WTC11 (cell line): ENCODE results near the gene VWA5B1. TPM values are rescaled to one million over a fixed set of nuclear protein-coding genes. Genes with fewer than 3 reads are reported as not detected.

Source experiments
- ATAC-seq: fragments of 200-7000 bp; cut with Tn5 transposase; 2 replicates; pipeline ENCODE4 v1.10.0; 2021; ENCODE audit warnings: mild to moderate bottlenecking, moderate library complexity
- CTCF ChIA-PET: fragments of 300-600 bp; sonication (Branson Sonifier 250); formaldehyde crosslinking; loops from one replicate; lab custom pipeline; 2021; ENCODE audit warnings: antibody characterized with exemption; lab: Charles Lee
- POLR2A ChIA-PET: fragments of 350-600 bp; sonication (Branson Sonifier 250); formaldehyde crosslinking; loops from one replicate; lab custom pipeline; 2021; ENCODE audit warnings: antibody characterized with exemption; lab: Charles Lee
- DNase-seq: peaks from one replicate; pipeline ENCODE4 v3.0.0; 2021; ENCODE audit warnings: low spot score
- H3K27ac Mint-ChIP-seq: 2 replicates; pipeline ENCODE4 v1.8.0; 2021; ENCODE audit warnings: mixed read lengths
- H3K27me3 Mint-ChIP-seq: 2 replicates; pipeline ENCODE4 v1.8.0; 2021; ENCODE audit warnings: low read depth, mild to moderate bottlenecking, moderate library complexity, mixed read lengths
- H3K36me3 Mint-ChIP-seq: 2 replicates; pipeline ENCODE4 v1.8.0; 2021; ENCODE audit warnings: mixed read lengths
- H3K4me1 Mint-ChIP-seq: 2 replicates; pipeline ENCODE4 v1.8.0; 2022; ENCODE audit warnings: mixed read lengths
- H3K4me3 Mint-ChIP-seq: 2 replicates; pipeline ENCODE4 v1.8.0; 2021; ENCODE audit warnings: mild to moderate bottlenecking, moderate library complexity, mixed read lengths
- H3K9me3 Mint-ChIP-seq: 2 replicates; pipeline ENCODE4 v1.8.0; 2021; ENCODE audit warnings: mixed read lengths
- ATF3 ChIP-seq: sonication (generic); formaldehyde crosslinking; conservative IDR thresholded peaks from 2 replicates; pipeline ENCODE4 v1.8.1; 2022; ENCODE audit warnings: mild to moderate bottlenecking, missing genetic modification reagents
- E2F1 ChIP-seq: sonication (generic); formaldehyde crosslinking; IDR thresholded peaks from 2 replicates; pipeline ENCODE4 v1.8.0; 2022; ENCODE audit warnings: mild to moderate bottlenecking, missing genetic modification reagents
- ELF4 ChIP-seq: sonication (generic); formaldehyde crosslinking; IDR thresholded peaks from 2 replicates; pipeline ENCODE4 v1.8.1; 2022; ENCODE audit warnings: low read depth, mild to moderate bottlenecking, moderate library complexity, missing genetic modification reagents
- ETV6 ChIP-seq: sonication (generic); formaldehyde crosslinking; IDR thresholded peaks from 2 replicates; pipeline ENCODE4 v1.8.1; 2022; ENCODE audit warnings: mild to moderate bottlenecking, missing genetic modification reagents
- FOXP1 ChIP-seq: sonication (generic); formaldehyde crosslinking; IDR thresholded peaks from 2 replicates; pipeline ENCODE4 v1.8.0; 2022; ENCODE audit warnings: missing genetic modification reagents, mild to moderate bottlenecking, moderate library complexity, borderline replicate concordance
- GTF2I ChIP-seq: fragments of 250-450 bp; sonication (Bioruptor Pico); conservative IDR thresholded peaks from 2 replicates; pipeline ENCODE4 v1.4.0; 2021; ENCODE audit warnings: mild to moderate bottlenecking
- HMGXB4 ChIP-seq: sonication (generic); formaldehyde crosslinking; IDR thresholded peaks from 2 replicates; pipeline ENCODE4 v1.8.1; 2023; ENCODE audit warnings: mild to moderate bottlenecking, moderate library complexity, missing genetic modification reagents
- NFE2L1 ChIP-seq: sonication (generic); formaldehyde crosslinking; IDR thresholded peaks from 2 replicates; pipeline ENCODE4 v1.8.1; 2023; ENCODE audit warnings: missing genetic modification reagents
- NR2C2 ChIP-seq: sonication (generic); formaldehyde crosslinking; IDR thresholded peaks from 2 replicates; pipeline ENCODE4 v1.8.0; 2022; ENCODE audit warnings: mild to moderate bottlenecking, missing genetic modification reagents
- PREB ChIP-seq: sonication (generic); formaldehyde crosslinking; IDR thresholded peaks from 2 replicates; pipeline ENCODE4 v1.8.1; 2022; ENCODE audit warnings: mild to moderate bottlenecking, missing genetic modification reagents, moderate library complexity, borderline replicate concordance
- PRRX2 ChIP-seq: fragments of 250-450 bp; sonication (Bioruptor Pico); IDR thresholded peaks from 2 replicates; pipeline ENCODE4 v1.8.0; 2021; ENCODE audit warnings: mild to moderate bottlenecking
- RELA ChIP-seq: sonication (generic); formaldehyde crosslinking; IDR thresholded peaks from 2 replicates; pipeline ENCODE4 v1.8.1; 2022; ENCODE audit warnings: missing genetic modification reagents, mild to moderate bottlenecking, borderline replicate concordance
- SP1 ChIP-seq: sonication (generic); formaldehyde crosslinking; conservative IDR thresholded peaks from 2 replicates; pipeline ENCODE4 v1.8.1; 2022; ENCODE audit warnings: missing genetic modification reagents
- TCF7 ChIP-seq: sonication (generic); formaldehyde crosslinking; IDR thresholded peaks from 2 replicates; pipeline ENCODE4 v1.8.0; 2022; ENCODE audit warnings: mild to moderate bottlenecking, low read depth, missing genetic modification reagents, moderate library complexity
- USF2 ChIP-seq: sonication (generic); formaldehyde crosslinking; IDR thresholded peaks from 2 replicates; pipeline ENCODE4 v1.8.1; 2023; ENCODE audit warnings: mild to moderate bottlenecking, missing genetic modification reagents, moderate library complexity
- ZBTB21 ChIP-seq: sonication (generic); formaldehyde crosslinking; IDR thresholded peaks from 2 replicates; pipeline ENCODE4 v1.8.1; 2023; ENCODE audit warnings: mild to moderate bottlenecking, missing genetic modification reagents, borderline replicate concordance
- ZNF281 ChIP-seq: sonication (generic); formaldehyde crosslinking; IDR thresholded peaks from 2 replicates; pipeline ENCODE4 v1.8.0; 2023; ENCODE audit warnings: mild to moderate bottlenecking, missing genetic modification reagents
- ZNF532 ChIP-seq: fragments of 250-450 bp; sonication (Bioruptor Pico); IDR thresholded peaks from 2 replicates; pipeline ENCODE4 v1.9.0; 2021; ENCODE audit warnings: mild to moderate bottlenecking, borderline replicate concordance
- ZSCAN18 ChIP-seq: fragments of 250-450 bp; sonication (Bioruptor Pico); IDR thresholded peaks from 2 replicates; pipeline ENCODE4 v2.1.2; 2022; ENCODE audit warnings: mild to moderate bottlenecking, moderate library complexity
- total RNA-seq: library from RNA; stranded (reverse); gene quantifications from 3 replicates; pipeline ENCODE4 v1.2.3, GENCODE V29; 2021

VWA5B1 gene
- total RNA-seq, 1 experiment from 2014 or later: 1.5 TPM

- Mint-ChIP-seq H3K4me3 (no peak overlapping the region), H3K4me1 (peaks cover 10% of the 10 kb centered on the region), H3K27ac (no peak overlapping the region), H3K36me3 (no peaks in the 10 kb centered on the region), H3K27me3 (peaks cover 3% of the 10 kb centered on the region), H3K9me3 (peaks cover 6% of the 10 kb centered on the region)
- TF ChIP-seq NR2C2 (no peak), NFE2L1 (no peak), TCF7 (no peak), HMGXB4 (no peak), PREB (CRISPR knock-in tag) (no peak), ELF4 (CRISPR knock-in tag) (no peak), ATF3 (CRISPR knock-in tag) (no peak)
- DNase-seq: no peak
- ChIA-PET POLR2A (no interaction called here), CTCF (no interaction called here)
- ATAC-seq: no peak
Observed at GRCh38 chr1:20255666-20256065, 35.0 kb upstream of the VWA5B1 start.

- H3K4me3 Mint-ChIP-seq: no peak overlapping the region
- peaks cover 3% of the 10 kb centered on the region for H3K27me3 Mint-ChIP-seq
- H3K27ac Mint-ChIP-seq: no peak overlapping the region
- H3K36me3 Mint-ChIP-seq: no peaks in the 10 kb centered on the region
- no peak for DNase-seq
- H3K9me3 Mint-ChIP-seq: no peaks in the 10 kb centered on the region
- no peak for TF ChIP-seq USF2 (CRISPR knock-in tag)
- no peak for TF ChIP-seq ZNF532
- TF ChIP-seq E2F1 (CRISPR knock-in tag): no peak
- TF ChIP-seq PRRX2 (CRISPR knock-in tag): no peak
- no peak for TF ChIP-seq ZBTB21 (CRISPR knock-in tag)
- TF ChIP-seq, all 79 proteins: peak for 0
- H3K4me1 Mint-ChIP-seq: peaks cover 3% of the 10 kb centered on the region; the same call in 1 of the 2 replicates
- ChIA-PET CTCF (interaction anchor here (1.1 kb wide), 1 partner anchor 31 kb away, joined by 4 read pairs; the partner anchor contains the start of gene VWA5B1), POLR2A (no interaction called here)
- no peak for ATAC-seq
Observed at GRCh38 chr1:20259646-20260045, 31.0 kb upstream of the VWA5B1 start.

- Mint-ChIP-seq H3K4me3 (no peak overlapping the region), H3K36me3 (no peaks in the 10 kb centered on the region), H3K27me3 (peaks cover 3% of the 10 kb centered on the region), H3K27ac (no peak overlapping the region), H3K4me1 (no peaks in the 10 kb centered on the region), H3K9me3 (no peaks in the 10 kb centered on the region)
- POLR2A ChIA-PET: no interaction called here
- CTCF ChIA-PET: no interaction called here
- ATAC-seq (no peak), DNase-seq (no peak)
- TF ChIP-seq ZNF281 (CRISPR knock-in tag) (no peak), ZSCAN18 (CRISPR knock-in tag) (no peak), NFE2L1 (no peak), GTF2I (CRISPR knock-in tag) (no peak), SP1 (CRISPR knock-in tag) (no peak), RELA (CRISPR knock-in tag) (no peak), ETV6 (CRISPR knock-in tag) (no peak), FOXP1 (CRISPR knock-in tag) (no peak)
Observed at GRCh38 chr1:20261095-20261494, 29.6 kb upstream of the VWA5B1 start.
